NCI-H1105 treated with DMSO at 0.1 percent for 48 hours (cell line): Measurements from ENCODE around the gene TMEM132D.

Source experiments
- DNase-seq: peaks from one replicate; lab custom pipeline; 2025; lab: John Stamatoyannopoulos, UW

The TMEM132D gene

GRCh38 chr12:129440278-129440677 is 463.5 kb downstream of the TMEM132D start:
- no peak for DNase-seq

DNA sequence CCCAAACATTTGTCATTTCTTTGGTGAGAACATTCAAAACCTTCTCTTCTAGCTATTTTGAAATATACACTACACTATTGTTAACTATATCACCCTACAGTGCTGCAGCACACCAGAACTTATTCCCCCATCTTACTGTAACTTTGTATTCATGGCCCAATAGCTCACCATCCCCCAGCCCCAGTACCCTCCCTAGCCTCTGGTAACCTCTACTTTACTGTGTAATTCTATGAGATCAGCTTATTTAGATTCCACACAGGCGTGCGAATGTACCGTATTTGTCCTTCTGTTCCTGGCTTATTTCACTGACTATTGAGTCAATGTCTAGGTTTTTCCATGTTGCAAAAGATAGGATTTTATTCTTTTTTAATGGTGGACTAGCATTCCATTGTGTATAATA is 469.0 kb downstream of the TMEM132D start:
- no peak for DNase-seq

DNA sequence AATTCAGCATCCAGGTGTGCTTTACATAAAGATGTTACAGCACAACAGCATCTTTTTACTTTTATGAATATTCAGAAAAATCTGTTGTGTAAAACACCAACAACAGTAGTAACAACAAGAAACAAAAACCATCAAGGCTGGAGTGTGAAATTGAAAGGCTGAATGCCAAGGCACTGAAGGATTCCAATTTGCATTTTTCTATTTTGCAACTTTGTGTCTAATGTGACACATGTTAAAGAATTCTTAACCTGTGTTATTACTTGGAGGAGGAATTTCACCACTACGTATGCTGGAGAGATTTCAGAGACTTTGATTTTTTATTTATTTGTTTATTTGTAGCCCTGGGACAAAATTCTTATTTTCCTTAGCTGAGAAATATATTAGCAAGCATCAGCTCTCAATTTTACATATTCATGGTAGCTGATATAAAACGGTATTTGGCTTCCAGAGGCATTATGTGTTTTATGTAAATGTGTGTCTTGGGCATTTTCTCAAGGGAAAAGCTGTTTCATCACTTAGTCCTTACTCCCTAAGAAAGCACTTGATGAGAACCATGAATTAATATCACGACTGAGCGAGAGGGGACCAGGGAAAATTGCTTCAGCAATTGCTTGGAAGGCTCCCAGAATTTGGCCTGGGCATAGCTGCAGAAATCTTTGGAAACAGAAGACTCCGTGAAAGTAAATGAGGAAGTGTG is 475.4 kb downstream of the TMEM132D start:
- no peak for DNase-seq

GRCh38 chr12:129423041-129423580 is 480.7 kb downstream of the TMEM132D start:
- peak; percentile 12 for DNase-seq

DNA sequence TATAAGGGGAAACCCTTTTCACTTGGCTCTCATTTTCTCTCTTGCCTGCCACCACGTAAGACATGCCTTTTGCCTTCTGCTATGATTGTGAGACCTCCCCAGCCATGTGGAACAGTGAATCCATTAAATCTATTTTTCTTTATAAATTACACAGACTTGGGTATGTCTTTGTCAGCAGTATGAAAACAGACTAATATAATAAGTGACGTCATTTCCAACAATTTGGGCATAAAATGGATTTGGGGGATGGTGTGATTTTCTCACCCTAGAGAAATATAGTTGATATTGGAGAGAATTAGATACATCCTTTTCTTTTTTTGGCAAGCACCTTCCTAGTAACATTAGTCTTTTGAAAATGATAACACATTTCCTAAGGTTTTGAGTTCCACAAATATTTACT is 490.5 kb downstream of the TMEM132D start:
- no peak for DNase-seq

- DNase-seq: no peak
These were observed 494.5 kb downstream of the TMEM132D start for GRCh38 chr12:129409281-129409680.

DNA sequence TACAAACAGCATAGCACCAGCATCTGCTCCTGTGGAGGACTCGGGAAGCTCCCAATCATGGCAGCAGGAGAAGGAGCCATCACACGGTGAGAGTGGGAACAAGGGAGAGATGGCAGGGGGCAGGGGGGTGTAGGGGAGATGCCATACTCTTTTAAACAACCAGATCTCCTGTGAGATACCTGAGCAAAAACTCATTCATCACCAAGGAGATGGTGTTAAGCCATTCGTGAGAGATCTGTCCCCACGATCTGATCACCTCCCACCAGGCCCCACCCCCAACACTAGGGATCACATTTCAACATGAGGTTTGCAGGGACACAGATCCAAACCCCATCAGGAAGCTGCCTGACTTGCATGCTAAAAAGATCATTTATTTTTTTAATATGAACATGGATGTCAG is 499.3 kb downstream of the TMEM132D start:
- no peak for DNase-seq

- no peak for DNase-seq
These were observed 502.3 kb downstream of the TMEM132D start for GRCh38 chr12:129401572-129401971.

DNA sequence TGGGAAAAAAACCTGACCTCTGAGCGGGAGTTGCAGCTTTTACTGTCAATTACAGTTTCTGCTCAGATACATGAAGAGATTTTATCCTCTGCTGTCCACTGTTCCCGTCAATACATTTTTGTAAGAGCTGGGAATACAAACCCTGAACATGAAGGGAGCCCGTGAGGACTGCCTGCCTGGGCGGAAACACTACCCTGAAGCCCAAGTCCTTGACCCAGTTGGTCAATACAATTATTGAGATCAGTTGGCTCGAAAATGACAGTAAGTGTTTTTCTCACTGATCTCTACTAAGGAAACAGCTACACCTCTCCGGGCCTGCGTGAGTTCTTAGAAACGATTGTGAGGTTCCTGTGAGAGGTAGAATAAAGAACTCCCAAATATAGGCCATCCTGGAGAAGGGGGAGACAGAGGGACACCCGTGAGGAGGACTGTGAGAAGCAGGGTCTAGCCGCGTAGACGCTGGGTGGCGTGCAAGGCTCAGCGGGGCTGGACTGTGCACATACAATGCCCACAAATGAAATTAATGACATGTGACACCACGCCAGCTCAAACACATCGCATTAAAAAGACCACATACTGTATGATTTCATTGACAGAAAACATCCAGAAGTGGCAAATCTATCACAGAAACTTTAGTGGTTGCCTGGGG is 509.5 kb downstream of the TMEM132D start:
- no peak for DNase-seq

DNA sequence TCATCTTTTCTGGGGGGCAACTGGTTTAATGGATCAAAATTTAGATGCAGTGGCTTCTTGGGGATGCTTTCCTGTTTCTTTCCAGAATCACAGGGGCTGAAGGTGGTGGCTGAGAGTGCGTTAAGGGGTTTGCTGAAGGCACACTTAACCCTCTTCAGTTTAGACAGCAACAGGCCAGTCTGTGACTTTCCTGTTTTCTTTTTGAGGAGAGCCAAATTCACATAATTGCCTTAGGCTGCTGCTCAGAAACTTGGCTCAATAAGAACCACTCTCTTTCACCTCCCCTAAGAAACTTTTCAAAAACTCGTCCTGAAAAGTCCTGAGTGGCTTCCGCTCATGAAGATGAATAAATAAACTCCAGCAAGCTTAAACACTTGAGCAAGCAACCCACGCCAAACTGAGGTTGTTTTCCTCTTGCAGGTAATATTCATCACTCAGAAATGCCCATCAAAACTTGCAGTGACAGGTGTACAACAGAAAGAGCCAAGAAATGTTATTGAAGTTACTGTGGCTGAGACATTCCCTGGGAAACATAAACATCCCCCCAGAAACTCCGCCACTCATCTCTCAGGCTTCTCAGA is 510.4 kb downstream of the TMEM132D start:
- no peak for DNase-seq

DNA sequence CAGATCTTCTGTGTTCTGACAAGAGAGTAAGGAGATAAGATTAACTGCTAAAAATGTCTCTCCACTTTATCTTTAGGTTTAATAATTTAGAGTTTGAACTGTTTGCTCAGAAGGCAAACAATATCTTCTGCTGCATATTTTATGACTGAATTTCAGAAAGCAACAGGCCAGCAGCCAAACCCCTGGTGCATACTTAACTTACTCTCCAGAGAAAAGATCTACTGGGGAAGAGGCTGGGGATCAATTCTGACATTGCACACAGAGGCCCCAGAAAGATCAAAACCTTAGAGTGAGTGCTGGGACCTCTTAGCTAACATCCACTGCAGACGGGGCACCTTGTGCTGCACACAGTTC is 518.2 kb downstream of the TMEM132D start:
- no peak for DNase-seq

DNA sequence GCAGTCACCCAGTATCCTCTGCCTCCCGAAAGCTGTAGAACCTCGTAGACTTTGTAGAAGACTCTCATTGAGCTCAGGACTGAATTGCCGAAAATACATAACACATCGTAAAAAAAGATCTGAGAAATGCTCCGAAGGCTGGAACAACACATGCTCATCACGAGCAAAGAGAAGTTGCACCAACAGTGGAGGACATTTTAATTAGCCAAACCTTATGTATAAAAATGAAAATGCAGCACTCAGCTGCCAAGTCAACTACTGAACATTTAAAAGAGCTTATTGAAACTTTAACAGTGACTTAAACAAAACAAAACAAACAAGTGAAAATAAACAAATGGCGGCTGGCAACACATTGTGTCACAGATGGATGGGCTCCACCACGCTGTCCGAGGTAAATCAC is 519.9 kb downstream of the TMEM132D start:
- DNase-seq: no peak

DNA sequence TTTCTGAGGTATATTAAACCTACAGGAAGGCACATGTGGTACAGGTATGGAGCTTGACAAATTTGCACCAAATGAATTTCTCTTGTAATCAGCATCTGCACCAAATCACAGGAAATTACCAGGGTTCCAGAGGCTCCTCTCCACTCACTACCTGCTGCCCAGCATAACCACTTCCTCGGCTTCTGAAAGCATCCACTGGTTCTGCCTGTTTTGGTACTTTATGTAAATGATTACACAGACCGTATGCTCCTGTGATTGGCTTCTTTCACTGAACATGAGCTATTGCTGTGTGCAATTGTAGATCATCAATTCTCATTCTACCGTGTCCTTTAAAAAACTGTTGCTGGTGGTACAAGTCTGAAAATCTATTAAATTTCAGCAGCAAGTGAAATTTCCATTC is 522.1 kb downstream of the TMEM132D start:
- no peak for DNase-seq

DNA sequence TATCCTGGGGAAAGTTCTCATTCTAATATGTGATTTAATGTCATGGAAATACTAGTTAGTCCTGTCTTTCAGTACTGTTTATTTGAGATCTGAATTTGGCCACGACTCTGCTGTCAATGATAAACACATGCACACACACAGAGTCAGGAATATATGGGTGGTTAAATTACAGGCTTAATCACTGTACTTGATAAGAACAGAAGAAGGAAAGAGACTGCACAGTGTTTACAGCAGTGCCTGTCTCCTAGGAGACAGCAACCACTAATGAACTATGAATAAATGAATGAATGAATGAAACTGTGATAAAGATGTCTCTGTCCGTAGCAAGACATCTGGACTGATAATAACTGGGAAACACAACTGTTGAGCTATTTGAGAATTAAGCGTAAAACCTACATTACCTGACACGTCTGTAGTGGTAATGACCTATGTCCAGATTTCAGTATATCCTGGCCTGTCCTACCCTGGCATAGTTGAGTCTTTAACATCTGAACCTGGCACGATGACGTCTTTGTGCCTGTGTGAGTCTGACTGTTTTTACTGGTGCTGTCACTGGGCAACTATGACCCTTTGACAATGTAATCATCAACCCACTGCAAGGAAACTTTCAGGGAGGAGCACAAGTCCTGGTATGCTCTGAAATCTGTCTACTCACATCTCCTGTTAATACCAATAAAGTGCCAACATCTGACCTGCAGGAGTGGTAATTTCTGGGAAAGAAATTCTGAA is 524.6 kb downstream of the TMEM132D start:
- DNase-seq: no peak

DNA sequence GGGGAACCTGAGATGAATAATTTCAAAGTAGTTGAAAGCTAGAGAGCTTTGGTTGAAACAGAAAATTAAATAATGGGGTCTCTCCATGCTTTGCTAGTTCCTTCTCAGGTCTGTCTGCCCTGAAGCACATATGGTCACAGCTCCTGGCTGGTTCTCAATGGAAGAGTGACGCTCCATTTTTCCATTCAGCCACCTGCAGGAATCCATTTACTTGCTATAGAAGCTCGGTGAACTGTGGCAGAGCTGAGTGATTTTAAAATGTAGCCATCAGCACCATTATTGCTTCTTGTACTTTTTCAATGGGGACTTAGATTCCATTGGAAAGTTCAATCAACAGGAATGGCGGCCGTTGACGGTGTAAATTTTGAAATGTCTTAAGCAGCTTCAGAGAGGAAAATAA is 525.3 kb downstream of the TMEM132D start:
- no peak for DNase-seq

- no peak for DNase-seq
These were observed 530.1 kb downstream of the TMEM132D start for GRCh38 chr12:129373746-129374145.

- no peak for DNase-seq
These were observed 530.9 kb downstream of the TMEM132D start for GRCh38 chr12:129372876-129373275.

DNA sequence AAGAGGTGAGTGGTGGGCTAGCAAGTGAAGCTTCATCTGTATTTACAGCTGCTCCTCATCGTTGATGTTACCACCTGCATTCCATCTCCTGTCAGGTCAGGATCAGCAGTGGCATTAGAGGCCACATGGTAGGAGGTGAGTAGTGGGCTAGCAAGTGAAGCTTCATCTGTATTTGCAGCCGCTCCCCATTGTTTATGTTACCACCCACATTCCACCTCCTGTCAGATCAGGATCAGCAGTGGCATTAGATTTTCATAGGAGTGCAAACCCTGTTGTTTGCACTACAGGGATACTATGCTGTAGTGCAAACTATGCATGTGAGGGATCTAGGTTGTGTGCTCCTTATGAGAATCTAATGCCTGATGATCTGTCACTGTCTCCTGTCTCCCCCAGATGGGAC is 531.5 kb downstream of the TMEM132D start:
- no peak for DNase-seq

DNA sequence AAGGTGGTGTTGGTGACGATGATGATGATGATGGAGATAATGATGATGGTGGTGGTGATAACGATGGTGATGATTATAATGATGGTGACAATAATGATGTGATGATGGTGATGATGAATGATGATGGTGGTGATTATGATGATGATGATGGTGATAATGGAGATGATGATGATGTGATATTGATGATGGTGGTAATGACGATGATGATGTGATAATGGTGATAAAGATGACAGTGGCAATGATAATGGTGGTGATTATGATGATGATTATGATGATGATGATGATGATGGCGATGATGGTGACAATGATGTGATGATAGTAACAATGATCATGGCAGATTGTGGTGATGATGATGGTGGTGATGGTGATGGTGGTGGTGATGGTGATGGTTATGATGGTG is 532.6 kb downstream of the TMEM132D start:
- DNase-seq: no peak

DNA sequence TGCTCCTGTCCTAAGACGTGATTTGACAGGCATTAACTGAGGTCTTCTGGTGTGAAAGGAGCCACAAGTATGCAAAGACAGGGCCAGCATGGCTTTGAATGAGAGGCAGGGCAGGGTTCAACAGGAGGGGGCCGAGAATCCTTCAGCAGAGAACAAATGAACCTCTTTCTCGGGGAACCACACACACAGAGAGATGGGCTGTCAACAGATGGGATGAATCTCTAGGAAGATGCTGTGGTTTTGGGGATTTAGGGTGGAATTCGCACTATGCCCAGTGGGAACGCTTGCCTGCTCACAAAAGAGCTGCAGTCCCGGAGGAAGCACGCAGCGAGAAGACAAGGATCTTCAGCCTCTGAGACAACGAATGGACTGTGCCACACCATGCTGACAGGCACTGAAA is 537.2 kb downstream of the TMEM132D start:
- no peak for DNase-seq

- DNase-seq: no peak
These were observed 540.8 kb downstream of the TMEM132D start for GRCh38 chr12:129363041-129363440.

DNA sequence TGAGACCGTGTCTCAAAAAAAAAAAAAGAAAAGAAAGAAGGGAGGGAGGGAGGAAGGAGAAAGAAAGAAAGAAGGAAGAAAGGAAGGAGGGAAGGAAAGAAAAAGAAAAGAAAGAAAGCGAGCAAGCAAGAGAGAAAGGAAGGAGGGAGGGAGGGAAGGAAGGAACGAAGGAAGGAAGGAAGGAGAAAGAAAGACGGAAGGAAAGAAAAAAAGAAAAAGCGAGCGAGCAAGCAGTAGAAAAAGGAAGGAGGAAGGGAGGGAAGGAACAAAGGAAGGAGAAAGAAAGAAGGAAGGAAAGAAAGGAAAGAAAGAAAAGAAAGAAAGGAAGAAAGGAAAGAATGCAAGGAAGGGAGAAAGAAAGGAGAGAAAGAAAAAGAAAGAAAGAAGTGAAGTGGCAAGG is 546.6 kb downstream of the TMEM132D start:
- no peak for DNase-seq

DNA sequence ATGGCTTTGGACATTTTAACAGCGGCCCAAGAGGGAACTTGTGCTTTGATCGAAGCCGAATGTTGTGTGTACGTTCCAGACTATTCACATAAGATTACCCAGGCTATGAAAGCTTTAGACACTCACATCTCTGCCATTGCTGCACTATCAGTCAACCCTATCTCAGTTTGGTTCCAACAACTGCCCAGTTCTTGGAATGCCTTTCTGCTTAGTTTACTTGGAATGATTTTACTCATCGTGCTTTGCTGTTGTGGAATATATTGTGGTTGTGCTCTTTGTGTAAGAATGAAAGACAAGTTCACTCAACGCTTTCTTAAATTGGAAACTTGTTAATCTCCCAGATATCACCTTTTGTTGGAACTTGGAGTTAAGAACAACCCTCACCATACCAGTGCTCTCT is 552.3 kb downstream of the TMEM132D start:
- DNase-seq: no peak
